Measurements from ENCODE around the gene FGF22. TPM values are rescaled to one million over a fixed set of nuclear protein-coding genes. Genes with fewer than 3 reads are reported as not detected.
A peak's percentile ranks its signal among the peaks of the same experiment; 100 is the strongest.
"Not testable (repeated sequence)": the region's sequence is repeated elsewhere in the genome, so short reads cannot be mapped to it uniquely, and the experiment has no call there.

Gene FGF22
- total and polyA plus RNA-seq, 2 of the 4 experiments (the other 2 are of a cell fraction) = 0.14 TPM; not detected in 1

- H3K18ac ChIP-seq (ENCODE audit: low read depth, low read length) = no peak overlapping the region
- H3K27ac ChIP-seq (ENCODE audit: insufficient read depth, low read length) = no peak overlapping the region
- H2BK15ac ChIP-seq (ENCODE audit: low read depth, low read length) = no peak overlapping the region
- ChIA-PET CTCF (interaction anchor here (0.6 kb wide), 1 partner anchor 28 kb away, joined by 5 read pairs; no protein-coding TSS in a partner anchor), POLR2A (ENCODE audit: unreplicated experiment) (no interaction called here)
- no peak overlapping the region for H3K56ac ChIP-seq (ENCODE audit: extremely low read depth, insufficient read depth, low read length)
- no peaks in the 10 kb centered on the region for H3K27me3 ChIP-seq (ENCODE audit: control insufficient read depth, insufficient read depth, low read length)
- H3K36me3 ChIP-seq (ENCODE audit: control insufficient read depth, insufficient read depth, low read length) = peaks cover 22% of the 10 kb centered on the region; the same call in 1 of the 2 replicates
- no peak overlapping the region for H3K14ac ChIP-seq (replicated peaks; ENCODE audit: low read depth, low read length)
- no peak overlapping the region for H3K4ac ChIP-seq (ENCODE audit: low read depth, low read length)
- TF ChIP-seq ELK1 (IDR thresholded peaks at IDR 0.05; ENCODE audit: borderline replicate concordance, low read depth, low read length) (no peak), CTCF (conservative IDR thresholded peaks at IDR 0.05; ENCODE audit: low read depth, low read length) (peak; percentile 31; the same call in 1 of the 2 replicates)
- no peak overlapping the region for H2BK120ac ChIP-seq (ENCODE audit: low read depth, low read length)
- H3K4me1 ChIP-seq (ENCODE audit: control insufficient read depth, insufficient read depth, low read length) = peaks cover 5% of the 10 kb centered on the region
- intact Hi-C loops (cut with micrococcal nuclease) (no loop called here), in situ Hi-C loops (cut with MboI; ENCODE audit: low sequenced_read_pairs) (no loop called here), dilution Hi-C loops (cut with HindIII; ENCODE audit: low sequenced_read_pairs, unreplicated experiment) (no loop called here)
- H3K9ac ChIP-seq (ENCODE audit: low read depth, low read length) = no peak overlapping the region
- no peak overlapping the region for H3K4me3 ChIP-seq (ENCODE audit: insufficient read depth, low read depth, low read length)
- no peak overlapping the region for H3K23ac ChIP-seq (ENCODE audit: low read depth, low read length)
- BruUV-seq (replicated peaks) = no TSS peak
- H4K20me1 ChIP-seq (ENCODE audit: insufficient read depth, low read length) = peaks cover 7% of the 10 kb centered on the region
- no peak overlapping the region for H3K4me2 ChIP-seq (ENCODE audit: low read depth, low read length)
- H2BK20ac ChIP-seq (ENCODE audit: low read depth, low read length) = no peak overlapping the region
- ATAC-seq (ENCODE audit: low read depth) = no peak
- no peak overlapping the region for H2BK5ac ChIP-seq (ENCODE audit: low read depth, low read length, poor library complexity, severe bottlenecking)
- no peaks in the 10 kb centered on the region; the same call in 1 of the 2 replicates for H3K9me1 ChIP-seq (ENCODE audit: insufficient read depth, low read length)
- no peaks in the 10 kb centered on the region for H3K9me3 ChIP-seq (ENCODE audit: control insufficient read depth, insufficient read depth, low read length)
- no peak overlapping the region for H2AFZ ChIP-seq (replicated peaks; ENCODE audit: low read length, poor library complexity)
- no peak overlapping the region for H4K91ac ChIP-seq (ENCODE audit: insufficient read depth, low read depth, low read length)
- H3K79me1 ChIP-seq (ENCODE audit: low read depth in 1 of 2, low read length in 2 of 2) = peaks cover 7 to 23% of the 10 kb centered on the region in 2 experiments; a peak in 3 of 4 replicates
- peak overlapping the region; percentile 50 for H2AK9ac ChIP-seq (replicated peaks; ENCODE audit: low read depth, low read length, poor library complexity)
- H2AK5ac ChIP-seq (ENCODE audit: low read depth, low read length) = no peak overlapping the region
- DNase-seq = no peak
- no peak overlapping the region for H4K5ac ChIP-seq (ENCODE audit: low read depth, low read length)
- H4K8ac ChIP-seq (ENCODE audit: low read depth in 2 of 2, low read length in 2 of 2) = no peak overlapping the region
- 94% methylated on average over 6 of the region's 19 CpGs; no CpG with 5 or more reads in 1 of the 2 experiments for WGBS, 2 experiments (ENCODE audit: extremely low coverage in 2 of 2, insufficient read length in 1 of 2)
These were observed 11.5 kb upstream of the FGF22 start for GRCh38 chr19:628168-628567.

- H2AK5ac ChIP-seq (ENCODE audit: low read depth, low read length); H4K8ac ChIP-seq (ENCODE audit: low read depth in 2 of 2, low read length in 2 of 2); H3K9me1 ChIP-seq (ENCODE audit: insufficient read depth, low read length); CTCF ChIA-PET; H4K5ac ChIP-seq (ENCODE audit: low read depth, low read length); H3K9ac ChIP-seq (ENCODE audit: low read depth, low read length); H3K27ac ChIP-seq (ENCODE audit: insufficient read depth, low read length); H2BK20ac ChIP-seq (ENCODE audit: low read depth, low read length); H3K9me3 ChIP-seq (ENCODE audit: control insufficient read depth, insufficient read depth, low read length); in situ Hi-C loops (cut with MboI; ENCODE audit: low sequenced_read_pairs); H3K4me3 ChIP-seq (ENCODE audit: insufficient read depth, low read depth, low read length); H3K4me2 ChIP-seq (ENCODE audit: low read depth, low read length); H2AK9ac ChIP-seq (replicated peaks; ENCODE audit: low read depth, low read length, poor library complexity); H3K14ac ChIP-seq (replicated peaks; ENCODE audit: low read depth, low read length); POLR2A ChIA-PET (ENCODE audit: unreplicated experiment); DNase-seq; H3K23ac ChIP-seq (ENCODE audit: low read depth, low read length); H3K4ac ChIP-seq (ENCODE audit: low read depth, low read length); H2AFZ ChIP-seq (replicated peaks; ENCODE audit: low read length, poor library complexity); H2BK5ac ChIP-seq (ENCODE audit: low read depth, low read length, poor library complexity, severe bottlenecking); H3K27me3 ChIP-seq (ENCODE audit: control insufficient read depth, insufficient read depth, low read length); ATAC-seq (ENCODE audit: low read depth); BruUV-seq (replicated peaks); intact Hi-C loops (cut with micrococcal nuclease); H4K20me1 ChIP-seq (ENCODE audit: insufficient read depth, low read length); H4K91ac ChIP-seq (ENCODE audit: insufficient read depth, low read depth, low read length); H2BK120ac ChIP-seq (ENCODE audit: low read depth, low read length); H3K4me1 ChIP-seq (ENCODE audit: control insufficient read depth, insufficient read depth, low read length); dilution Hi-C loops (cut with HindIII; ENCODE audit: low sequenced_read_pairs, unreplicated experiment); H3K56ac ChIP-seq (ENCODE audit: extremely low read depth, insufficient read depth, low read length); H3K18ac ChIP-seq (ENCODE audit: low read depth, low read length); H2BK15ac ChIP-seq (ENCODE audit: low read depth, low read length): not testable (repeated sequence)
- WGBS, 2 experiments (ENCODE audit: extremely low coverage in 2 of 2, insufficient read length in 1 of 2) = 77% methylated on average over 17 of the region's 25 CpGs; no CpG with 5 or more reads in 1 of the 2 experiments
- H3K79me1 ChIP-seq (ENCODE audit: low read depth in 1 of 2, low read length in 2 of 2) = peaks cover 7 to 33% of the 10 kb centered on the region in 2 experiments; a peak in 3 of 4 replicates
- H3K36me3 ChIP-seq (ENCODE audit: control insufficient read depth, insufficient read depth, low read length) = peaks cover 19% of the 10 kb centered on the region; the same call in 1 of the 2 replicates
These were observed 10.2 kb upstream of the FGF22 start for GRCh38 chr19:629515-629914.

Data from IMR-90 (cell line).